Stimulated activated naive CD8-positive, alpha-beta T cell treated with anti-CD3 and anti-CD28 coated beads, Interleukin-15, Interleukin-2, amounts not matched to agents 100 U/mL and 50 U/mL, for 24 hours (primary cell): ENCODE measurements around the gene SHB.

ENCODE experiments used
- ATAC-seq: fragments of 150-1000 bp; cut with Tn5 transposase; one replicate; pipeline ENCODE4 v1.10.0; 2021
- DNase-seq: peaks from one replicate; pipeline ENCODE4 v3.0.0; 2021

SHB gene

GRCh38 chr9:38039907-38040682 lies 28.9 kb downstream of the SHB start:
- no peak for ATAC-seq
- no peak for DNase-seq

- no peak for DNase-seq
- no peak for ATAC-seq
Measured at GRCh38 chr9:38039090-38039906, 29.7 kb downstream of the SHB start.

- DNase-seq (no peak), ATAC-seq (no peak)
Measured at GRCh38 chr9:38038307-38039089, 30.5 kb downstream of the SHB start.

GRCh38 chr9:38037981-38038306 lies 31.1 kb downstream of the SHB start:
- DNase-seq, result no peak
- no peak for ATAC-seq

GRCh38 chr9:38036359-38037084 lies 32.5 kb downstream of the SHB start:
- ATAC-seq (no peak), DNase-seq (no peak)

GRCh38 chr9:38035873-38036272 lies 33.2 kb downstream of the SHB start:
- ATAC-seq, result no peak
- DNase-seq, result no peak

- DNase-seq (no peak), ATAC-seq (no peak)
Measured at GRCh38 chr9:38033941-38034340, 35.1 kb downstream of the SHB start.

- ATAC-seq, result no peak
- no peak for DNase-seq
Measured at GRCh38 chr9:38032266-38033110, 36.5 kb downstream of the SHB start.

- ATAC-seq (no peak), DNase-seq (no peak)
Measured at GRCh38 chr9:38031594-38031993, 37.4 kb downstream of the SHB start.

GRCh38 chr9:38030658-38031057 lies 38.4 kb downstream of the SHB start:
- ATAC-seq (no peak), DNase-seq (no peak)

GRCh38 chr9:38029915-38030638 lies 39.0 kb downstream of the SHB start:
- DNase-seq, result no peak
- no peak for ATAC-seq

- ATAC-seq, result no peak
- no peak for DNase-seq
Measured at GRCh38 chr9:38027714-38028113, 41.3 kb downstream of the SHB start.

- no peak for DNase-seq
Measured at GRCh38 chr9:38026840-38027527, 42.0 kb downstream of the SHB start.

GRCh38 chr9:38026021-38026809 lies 42.8 kb downstream of the SHB start:
- ATAC-seq, result no peak
- no peak for DNase-seq

More at GRCh38 chr9:38026840-38027527, 42.0 kb downstream of the SHB start:
- ATAC-seq, result no peak

- ATAC-seq (no peak), DNase-seq (no peak)
Measured at GRCh38 chr9:38025166-38025565, 43.9 kb downstream of the SHB start.

GRCh38 chr9:38024036-38024681 lies 44.9 kb downstream of the SHB start:
- DNase-seq, result no peak
- no peak for ATAC-seq

- ATAC-seq (no peak), DNase-seq (no peak)
Measured at GRCh38 chr9:38023661-38024035, 45.4 kb downstream of the SHB start.

GRCh38 chr9:38022995-38023394 lies 46.0 kb downstream of the SHB start:
- DNase-seq (no peak), ATAC-seq (no peak)
